Measurements from ENCODE around the gene GPR75. TPM values are rescaled to one million over a fixed set of nuclear protein-coding genes. Genes with fewer than 3 reads are reported as not detected.

GPR75 gene
- total and polyA plus RNA-seq, 2 experiments from 2014 or later, result 0.34 to 4.1 TPM

- Histone ChIP-seq H3K27ac (ENCODE audit: low read depth) (no peak overlapping the region), H4K20me1 (replicated peaks; ENCODE audit: insufficient read depth) (no peaks in the 10 kb centered on the region), H3K4me2 (no peak overlapping the region), H3K4me3 (no peak overlapping the region), H3K4me1 (ENCODE audit: insufficient read depth) (no peaks in the 10 kb centered on the region), H2AFZ (no peak overlapping the region), H3K36me3 (ENCODE audit: insufficient read depth) (peaks cover 20% of the 10 kb centered on the region; the same call in 1 of the 2 replicates), H3K27me3 (ENCODE audit: insufficient read depth) (no peaks in the 10 kb centered on the region), H3K79me2 (replicated peaks; ENCODE audit: insufficient read depth) (no peaks in the 10 kb centered on the region), H3F3A (replicated peaks; ENCODE audit: low read depth) (no peaks in the 10 kb centered on the region), H3K9me2 (ENCODE audit: insufficient read depth) (no peaks in the 10 kb centered on the region)
- ATAC-seq (no peak), DNase-seq (ENCODE audit: low spot score) (no peak)
- TF ChIP-seq REST (IDR thresholded peaks at IDR 0.05; ENCODE audit: unreplicated experiment) (no peak), CTCF (conservative IDR thresholded peaks at IDR 0.05; ENCODE audit: low read depth in 2 of 2) (no peak), JUNB (IDR thresholded peaks at IDR 0.05; ENCODE audit: unreplicated experiment) (no peak), NANOG (IDR thresholded peaks at IDR 0.05; ENCODE audit: borderline replicate concordance) (no peak), CREB1 (CRISPR knock-in tag; IDR thresholded peaks at IDR 0.05; ENCODE audit: low read depth) (no peak), ZNF331 (CRISPR knock-in tag; IDR thresholded peaks at IDR 0.05; ENCODE audit: low read depth) (no peak), ETS1 (IDR thresholded peaks at IDR 0.05) (no peak), POLR2AphosphoS5 (IDR thresholded peaks at IDR 0.05; ENCODE audit: low read depth) (no peak), EZH2phosphoT487 (IDR thresholded peaks at IDR 0.05; ENCODE audit: unreplicated experiment) (no peak), ZNF114 (CRISPR knock-in tag; IDR thresholded peaks at IDR 0.05) (no peak), EZH2 (IDR thresholded peaks at IDR 0.05; ENCODE audit: low read depth, unreplicated experiment) (no peak), STAT1 (IDR thresholded peaks at IDR 0.05; ENCODE audit: unreplicated experiment) (no peak)
- TF ChIP-seq, protein P1, sequence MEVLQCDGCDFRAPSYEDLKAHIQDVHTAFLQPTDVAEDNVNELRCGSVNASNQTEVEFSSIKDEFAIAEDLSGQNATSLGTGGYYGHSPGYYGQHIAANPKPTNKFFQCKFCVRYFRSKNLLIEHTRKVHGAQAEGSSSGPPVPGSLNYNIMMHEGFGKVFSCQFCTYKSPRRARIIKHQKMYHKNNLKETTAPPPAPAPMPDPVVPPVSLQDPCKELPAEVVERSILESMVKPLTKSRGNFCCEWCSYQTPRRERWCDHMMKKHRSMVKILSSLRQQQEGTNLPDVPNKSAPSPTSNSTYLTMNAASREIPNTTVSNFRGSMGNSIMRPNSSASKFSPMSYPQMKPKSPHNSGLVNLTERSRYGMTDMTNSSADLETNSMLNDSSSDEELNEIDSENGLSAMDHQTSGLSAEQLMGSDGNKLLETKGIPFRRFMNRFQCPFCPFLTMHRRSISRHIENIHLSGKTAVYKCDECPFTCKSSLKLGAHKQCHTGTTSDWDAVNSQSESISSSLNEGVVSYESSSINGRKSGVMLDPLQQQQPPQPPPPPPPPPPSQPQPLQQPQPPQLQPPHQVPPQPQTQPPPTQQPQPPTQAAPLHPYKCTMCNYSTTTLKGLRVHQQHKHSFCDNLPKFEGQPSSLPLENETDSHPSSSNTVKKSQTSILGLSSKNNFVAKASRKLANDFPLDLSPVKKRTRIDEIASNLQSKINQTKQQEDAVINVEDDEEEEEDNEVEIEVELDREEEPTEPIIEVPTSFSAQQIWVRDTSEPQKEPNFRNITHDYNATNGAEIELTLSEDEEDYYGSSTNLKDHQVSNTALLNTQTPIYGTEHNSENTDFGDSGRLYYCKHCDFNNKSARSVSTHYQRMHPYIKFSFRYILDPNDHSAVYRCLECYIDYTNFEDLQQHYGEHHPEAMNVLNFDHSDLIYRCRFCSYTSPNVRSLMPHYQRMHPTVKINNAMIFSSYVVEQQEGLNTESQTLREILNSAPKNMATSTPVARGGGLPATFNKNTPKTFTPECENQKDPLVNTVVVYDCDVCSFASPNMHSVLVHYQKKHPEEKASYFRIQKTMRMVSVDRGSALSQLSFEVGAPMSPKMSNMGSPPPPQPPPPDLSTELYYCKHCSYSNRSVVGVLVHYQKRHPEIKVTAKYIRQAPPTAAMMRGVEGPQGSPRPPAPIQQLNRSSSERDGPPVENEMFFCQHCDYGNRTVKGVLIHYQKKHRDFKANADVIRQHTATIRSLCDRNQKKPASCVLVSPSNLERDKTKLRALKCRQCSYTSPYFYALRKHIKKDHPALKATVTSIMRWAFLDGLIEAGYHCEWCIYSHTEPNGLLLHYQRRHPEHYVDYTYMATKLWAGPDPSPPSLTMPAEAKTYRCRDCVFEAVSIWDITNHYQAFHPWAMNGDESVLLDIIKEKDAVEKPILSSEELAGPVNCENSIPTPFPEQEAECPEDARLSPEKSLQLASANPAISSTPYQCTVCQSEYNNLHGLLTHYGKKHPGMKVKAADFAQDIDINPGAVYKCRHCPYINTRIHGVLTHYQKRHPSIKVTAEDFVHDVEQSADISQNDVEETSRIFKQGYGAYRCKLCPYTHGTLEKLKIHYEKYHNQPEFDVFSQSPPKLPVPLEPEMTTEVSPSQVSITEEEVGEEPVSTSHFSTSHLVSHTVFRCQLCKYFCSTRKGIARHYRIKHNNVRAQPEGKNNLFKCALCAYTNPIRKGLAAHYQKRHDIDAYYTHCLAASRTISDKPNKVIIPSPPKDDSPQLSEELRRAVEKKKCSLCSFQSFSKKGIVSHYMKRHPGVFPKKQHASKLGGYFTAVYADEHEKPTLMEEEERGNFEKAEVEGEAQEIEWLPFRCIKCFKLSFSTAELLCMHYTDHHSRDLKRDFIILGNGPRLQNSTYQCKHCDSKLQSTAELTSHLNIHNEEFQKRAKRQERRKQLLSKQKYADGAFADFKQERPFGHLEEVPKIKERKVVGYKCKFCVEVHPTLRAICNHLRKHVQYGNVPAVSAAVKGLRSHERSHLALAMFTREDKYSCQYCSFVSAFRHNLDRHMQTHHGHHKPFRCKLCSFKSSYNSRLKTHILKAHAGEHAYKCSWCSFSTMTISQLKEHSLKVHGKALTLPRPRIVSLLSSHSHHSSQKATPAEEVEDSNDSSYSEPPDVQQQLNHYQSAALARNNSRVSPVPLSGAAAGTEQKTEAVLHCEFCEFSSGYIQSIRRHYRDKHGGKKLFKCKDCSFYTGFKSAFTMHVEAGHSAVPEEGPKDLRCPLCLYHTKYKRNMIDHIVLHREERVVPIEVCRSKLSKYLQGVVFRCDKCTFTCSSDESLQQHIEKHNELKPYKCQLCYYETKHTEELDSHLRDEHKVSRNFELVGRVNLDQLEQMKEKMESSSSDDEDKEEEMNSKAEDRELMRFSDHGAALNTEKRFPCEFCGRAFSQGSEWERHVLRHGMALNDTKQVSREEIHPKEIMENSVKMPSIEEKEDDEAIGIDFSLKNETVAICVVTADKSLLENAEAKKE (CRISPR knock-in tag; IDR thresholded peaks at IDR 0.05), result no peak
- H3K27me3 Mint-ChIP-seq (ENCODE audit: insufficient read depth, low read depth, poor library complexity), result no peaks in the 10 kb centered on the region
- no peak overlapping the region for H3K4me3 Mint-ChIP-seq
- no peaks in the 10 kb centered on the region for H3K4me1 Mint-ChIP-seq
- peak overlapping the region; percentile 72; the same call in 1 of the 2 replicates for H3K27ac Mint-ChIP-seq
- peaks cover 29% of the 10 kb centered on the region for H3K36me3 Mint-ChIP-seq (ENCODE audit: low read depth)
- H3K9me3 Mint-ChIP-seq, result no peaks in the 10 kb centered on the region
Observed at GRCh38 chr2:53811601-53812000, 48.2 kb downstream of the GPR75 start.

Data from GM23338 (cell line).